Stimulated activated CD4-positive, alpha-beta T cell treated with anti-CD3 and anti-CD28 coated beads, Interleukin-12 subunit alpha, Interleukin-12 subunit beta, amount 100 ng/mL, for 24 hours (primary cell): Measurements from ENCODE around the gene PPM1H.
"Not testable (repeated sequence)": the region's sequence is repeated elsewhere in the genome, so short reads cannot be mapped to it uniquely, and the experiment has no call there.

Experiments used
- DNase-seq, 2 experiments: peaks; one replicate each; pipeline ENCODE4 v3.0.0-alpha.2; 2020; ENCODE audit warnings: low read depth in 2 of 2

The PPM1H gene

GRCh38 chr12:62684570-62685295, 250.2 kb downstream of the PPM1H start:
- DNase-seq = no peak

GRCh38 chr12:62683776-62684569, 251.0 kb downstream of the PPM1H start:
- no peak for DNase-seq

GRCh38 chr12:62681306-62681705, 253.6 kb downstream of the PPM1H start:
- no peak for DNase-seq

GRCh38 chr12:62679608-62680007, 255.3 kb downstream of the PPM1H start:
- no peak for DNase-seq

- DNase-seq = no peak
Measured at GRCh38 chr12:62677355-62677754, 257.6 kb downstream of the PPM1H start.

- DNase-seq = no peak
Measured at GRCh38 chr12:62676521-62677307, 258.2 kb downstream of the PPM1H start.

GRCh38 chr12:62673028-62673815, 261.7 kb downstream of the PPM1H start:
- DNase-seq = no peak

GRCh38 chr12:62670986-62671720, 263.8 kb downstream of the PPM1H start:
- DNase-seq = no peak

- no peak for DNase-seq
Measured at GRCh38 chr12:62668782-62669181, 266.2 kb downstream of the PPM1H start.

- not testable (repeated sequence) for DNase-seq
Measured at GRCh38 chr12:62664951-62665350, 270.0 kb downstream of the PPM1H start.

GRCh38 chr12:62660756-62661155, 274.2 kb downstream of the PPM1H start:
- no peak for DNase-seq

GRCh38 chr12:62659453-62660295, 275.3 kb downstream of the PPM1H start:
- no peak for DNase-seq

- no peak for DNase-seq
Measured at GRCh38 chr12:62658910-62659309, 276.0 kb downstream of the PPM1H start.

- DNase-seq = no peak
Measured at GRCh38 chr12:62657363-62657632, 277.7 kb downstream of the PPM1H start.

- no peak for DNase-seq
Measured at GRCh38 chr12:62656591-62657362, 278.2 kb downstream of the PPM1H start.

GRCh38 chr12:62655666-62656151, 279.2 kb downstream of the PPM1H start:
- DNase-seq = no peak

- no peak for DNase-seq
Measured at GRCh38 chr12:62654326-62655241, 280.4 kb downstream of the PPM1H start.

- DNase-seq = no peak
Measured at GRCh38 chr12:62653740-62654139, 281.2 kb downstream of the PPM1H start.
